Left ventricle myocardium inferior (tissue), 1 donor: ENCODE results near the gene GABRR2. TPM values are rescaled to one million over a fixed set of nuclear protein-coding genes. Genes with fewer than 3 reads are reported as not detected.

Experiments used
- DNase-seq: peaks from one replicate; pipeline ENCODE4 v3.0.0-alpha.2; 2020
- H3K27ac ChIP-seq: fragments of 200-600 bp; replicated peaks from 2 replicates; pipeline ENCODE4 v1.8.0; 2021
- H3K27me3 ChIP-seq: fragments of 200-600 bp; 2 replicates; pipeline ENCODE4 v1.8.0; 2021; ENCODE audit warnings: low read depth
- H3K36me3 ChIP-seq: fragments of 200-600 bp; 2 replicates; pipeline ENCODE4 v1.8.0; 2021
- H3K4me1 ChIP-seq: fragments of 200-600 bp; 2 replicates; pipeline ENCODE4 v1.8.0; 2021
- H3K4me3 ChIP-seq: fragments of 200-600 bp; 2 replicates; pipeline ENCODE4 v1.8.0; 2021; ENCODE audit warnings: mild to moderate bottlenecking, moderate library complexity
- H3K9me3 ChIP-seq: fragments of 200-600 bp; replicated peaks from 2 replicates; pipeline ENCODE4 v1.8.0; 2021
- intact Hi-C: fragments of 100-400 bp; cut with micrococcal nuclease; formaldehyde crosslinking; loops from one replicate; pipeline ENCODE4 v1.11.0; 2022
- total RNA-seq: library from RNA; stranded (reverse); fragmentation: NEBNext Ultra II Directional; extraction: Animal tissue kit (Norgen Biotek cat#: 25700); gene quantifications from one replicate; pipeline ENCODE4 v1.2.1, GENCODE V29; 2021
- TF ChIP-seq, protein P1 (sequence below): fragments of 200-600 bp; IDR thresholded peaks from 2 replicates; pipeline ENCODE4 v1.8.0; 2021; ENCODE audit warnings: antibody characterized with exemption, mild to moderate bottlenecking, borderline replicate concordance
- donor health status: DM: no; HTN: yes; CAD: no; lungs with severe emphysema.

The GABRR2 gene
- total RNA-seq, 1 donor from 2014 or later: 0.69 TPM

DNA sequence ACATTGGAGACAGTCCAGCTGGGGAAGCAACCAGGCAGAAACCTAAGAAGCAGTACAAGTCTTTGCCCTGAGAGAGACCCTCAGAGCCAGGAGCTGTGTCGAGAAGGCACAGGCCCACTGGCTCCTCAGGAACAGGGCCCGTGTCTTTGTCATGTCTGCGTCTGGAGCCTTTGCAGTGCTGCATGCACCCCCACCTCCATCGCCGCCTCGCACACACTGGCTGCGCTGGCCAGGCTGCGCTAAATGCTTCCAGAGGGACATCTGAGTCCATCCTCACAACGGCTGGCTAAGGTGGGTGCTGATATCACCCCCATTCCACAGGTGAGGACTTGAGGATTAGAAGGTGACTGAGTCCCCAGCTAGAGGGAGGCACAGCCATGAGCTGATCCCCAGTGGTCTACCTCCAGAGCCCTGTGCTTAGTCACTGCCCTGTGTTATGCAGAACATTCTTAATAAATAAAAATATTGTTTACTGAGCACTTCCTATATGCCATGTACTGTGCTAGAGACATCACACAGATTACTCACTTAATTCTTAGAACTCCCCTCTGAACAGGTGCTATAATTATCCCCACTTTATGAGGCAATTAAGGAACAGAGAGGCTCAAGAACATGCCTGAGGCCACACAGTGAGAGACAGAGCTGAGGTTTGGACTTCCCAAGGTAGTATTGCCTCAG lies 27.6 kb downstream of the GABRR2 start:
- Histone ChIP-seq H3K4me1 (no peaks in the 10 kb centered on the region), H3K9me3 (no peaks in the 10 kb centered on the region), H3K27me3 (no peaks in the 10 kb centered on the region), H3K4me3 (no peak overlapping the region), H3K36me3 (no peaks in the 10 kb centered on the region), H3K27ac (no peak overlapping the region)
- no peak for DNase-seq
- intact Hi-C loops: no loop called here
- TF ChIP-seq, protein P1, sequence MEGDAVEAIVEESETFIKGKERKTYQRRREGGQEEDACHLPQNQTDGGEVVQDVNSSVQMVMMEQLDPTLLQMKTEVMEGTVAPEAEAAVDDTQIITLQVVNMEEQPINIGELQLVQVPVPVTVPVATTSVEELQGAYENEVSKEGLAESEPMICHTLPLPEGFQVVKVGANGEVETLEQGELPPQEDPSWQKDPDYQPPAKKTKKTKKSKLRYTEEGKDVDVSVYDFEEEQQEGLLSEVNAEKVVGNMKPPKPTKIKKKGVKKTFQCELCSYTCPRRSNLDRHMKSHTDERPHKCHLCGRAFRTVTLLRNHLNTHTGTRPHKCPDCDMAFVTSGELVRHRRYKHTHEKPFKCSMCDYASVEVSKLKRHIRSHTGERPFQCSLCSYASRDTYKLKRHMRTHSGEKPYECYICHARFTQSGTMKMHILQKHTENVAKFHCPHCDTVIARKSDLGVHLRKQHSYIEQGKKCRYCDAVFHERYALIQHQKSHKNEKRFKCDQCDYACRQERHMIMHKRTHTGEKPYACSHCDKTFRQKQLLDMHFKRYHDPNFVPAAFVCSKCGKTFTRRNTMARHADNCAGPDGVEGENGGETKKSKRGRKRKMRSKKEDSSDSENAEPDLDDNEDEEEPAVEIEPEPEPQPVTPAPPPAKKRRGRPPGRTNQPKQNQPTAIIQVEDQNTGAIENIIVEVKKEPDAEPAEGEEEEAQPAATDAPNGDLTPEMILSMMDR: no peak

DNA sequence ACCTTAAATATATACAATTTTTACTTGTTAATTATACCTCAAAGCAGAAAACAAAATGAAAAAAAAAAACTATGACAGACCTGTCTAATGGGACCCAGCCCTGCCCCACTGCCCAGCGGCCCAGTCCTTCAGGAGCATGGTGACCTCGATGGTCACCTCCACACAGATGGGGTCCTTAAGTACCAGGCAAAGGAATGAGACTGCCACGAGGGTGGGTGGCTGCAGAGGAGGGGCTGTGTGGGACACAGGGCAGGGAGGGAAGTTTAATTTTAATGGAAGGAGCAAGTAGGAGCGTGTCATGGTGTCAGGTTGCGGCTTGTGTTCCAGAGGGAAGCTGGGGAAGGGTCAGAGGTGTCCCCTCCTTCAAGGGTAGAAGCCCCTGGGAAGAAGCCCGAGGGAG lies 28.6 kb downstream of the GABRR2 start:
- Histone ChIP-seq H3K27ac (no peak overlapping the region), H3K36me3 (no peaks in the 10 kb centered on the region), H3K27me3 (no peaks in the 10 kb centered on the region), H3K4me1 (no peaks in the 10 kb centered on the region), H3K9me3 (no peaks in the 10 kb centered on the region), H3K4me3 (no peak overlapping the region)
- TF ChIP-seq, protein P1: no peak
- intact Hi-C loops: no loop called here
- DNase-seq: no peak

DNA sequence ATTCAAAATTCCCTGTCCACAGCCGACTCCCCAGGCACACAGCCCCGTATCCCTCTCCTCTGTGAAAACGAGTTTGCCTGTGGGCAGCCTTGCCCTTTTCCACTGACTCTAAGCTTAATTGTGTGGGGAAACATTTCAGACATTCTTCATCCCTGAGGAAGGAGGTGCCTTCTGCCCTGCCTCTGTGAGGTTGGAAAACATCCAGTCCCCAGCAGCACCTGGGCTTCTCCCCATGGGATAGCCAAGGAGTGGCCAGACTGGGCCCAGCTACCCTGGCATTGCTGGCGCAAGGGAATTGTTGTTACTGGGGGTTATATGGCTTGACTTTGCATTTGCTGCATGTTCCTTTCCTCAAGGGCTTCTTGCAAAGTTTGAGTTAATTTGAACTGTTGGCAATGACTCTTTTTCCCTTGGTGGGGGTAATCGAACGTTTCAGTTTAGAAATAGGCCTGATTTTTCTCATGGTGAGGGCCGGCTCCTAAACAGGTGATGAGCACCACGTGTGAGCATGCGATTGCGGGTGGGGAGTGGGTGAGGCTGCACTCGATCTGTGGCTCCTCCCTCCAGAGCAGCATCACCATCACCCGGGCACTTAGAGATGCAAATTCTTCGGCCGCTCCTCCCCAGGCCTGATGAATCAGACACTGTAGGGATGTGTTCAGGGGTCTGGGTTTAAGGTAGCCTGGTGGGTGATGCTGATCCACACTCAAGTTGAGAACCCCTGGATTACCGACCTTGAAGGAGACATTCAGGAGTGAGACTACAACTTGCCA lies 29.9 kb downstream of the GABRR2 start:
- H3K9me3 ChIP-seq: no peaks in the 10 kb centered on the region
- intact Hi-C loops: no loop called here
- H3K36me3 ChIP-seq: no peaks in the 10 kb centered on the region
- no peaks in the 10 kb centered on the region for H3K4me1 ChIP-seq
- H3K4me3 ChIP-seq: no peak overlapping the region
- TF ChIP-seq, protein P1: no peak
- no peak for DNase-seq
- H3K27me3 ChIP-seq: no peaks in the 10 kb centered on the region
- no peak overlapping the region for H3K27ac ChIP-seq

DNA sequence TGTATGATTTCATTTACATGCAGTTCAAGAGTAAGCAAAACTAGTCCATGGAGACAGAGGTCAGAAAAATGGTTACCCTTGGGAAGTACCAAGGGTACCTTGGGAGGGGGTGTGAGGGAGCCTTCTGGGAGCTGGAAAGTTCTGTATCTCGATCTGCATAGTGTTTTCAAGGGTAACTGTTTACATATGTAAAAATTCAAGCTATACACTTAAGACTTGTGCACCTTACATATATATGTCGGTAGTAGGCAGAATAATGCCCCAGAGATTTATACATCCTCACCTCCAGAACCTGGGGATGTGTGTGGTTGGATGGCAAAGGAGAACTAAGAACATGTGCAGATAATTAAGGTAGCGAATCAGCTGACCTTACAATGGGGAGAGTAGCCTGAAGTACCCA lies 31.0 kb downstream of the GABRR2 start:
- no peaks in the 10 kb centered on the region for H3K36me3 ChIP-seq
- no peak for DNase-seq
- TF ChIP-seq, protein P1: no peak
- no peak overlapping the region for H3K4me3 ChIP-seq
- H3K27me3 ChIP-seq: no peaks in the 10 kb centered on the region
- H3K4me1 ChIP-seq: no peaks in the 10 kb centered on the region
- H3K9me3 ChIP-seq: no peaks in the 10 kb centered on the region
- intact Hi-C loops: no loop called here
- H3K27ac ChIP-seq: no peak overlapping the region

DNA sequence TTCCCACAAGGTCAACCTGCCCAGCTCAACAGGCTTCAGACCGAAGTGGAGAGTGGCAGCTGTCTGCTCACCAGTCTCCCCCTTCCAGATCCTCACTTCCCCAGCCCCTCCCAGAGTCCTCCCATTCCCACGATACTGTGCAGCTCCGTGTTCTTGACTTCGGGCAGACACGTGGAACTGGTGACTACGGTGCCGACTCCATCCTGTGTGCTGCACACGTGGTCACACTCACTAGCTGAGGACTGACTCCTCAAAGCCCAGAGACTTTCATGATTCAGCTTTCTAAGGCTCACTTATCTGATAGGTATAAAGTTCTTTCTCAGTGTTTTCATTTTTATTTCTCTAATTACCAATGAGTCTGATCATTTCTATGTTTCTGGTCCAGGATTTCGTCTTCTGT lies 32.4 kb downstream of the GABRR2 start:
- Histone ChIP-seq H3K27ac (no peak overlapping the region), H3K4me1 (no peaks in the 10 kb centered on the region), H3K36me3 (no peaks in the 10 kb centered on the region), H3K27me3 (no peaks in the 10 kb centered on the region), H3K4me3 (no peak overlapping the region), H3K9me3 (no peaks in the 10 kb centered on the region)
- no peak for DNase-seq
- TF ChIP-seq, protein P1: no peak
- intact Hi-C loops: no loop called here
